HG02973 (cell line): ENCODE measurements around the gene CIRBP.
"Not testable (repeated sequence)": the region's sequence is repeated elsewhere in the genome, so short reads cannot be mapped to it uniquely, and the experiment has no call there.

ENCODE experiments used
- ATAC-seq: cut with Tn5 transposase; IDR thresholded peaks from one replicate; pipeline ENCODE4 v1.9.1; 2021; ENCODE audit warnings: moderate library complexity; ENCODE audit not compliant: unreplicated experiment

CIRBP gene

DNA sequence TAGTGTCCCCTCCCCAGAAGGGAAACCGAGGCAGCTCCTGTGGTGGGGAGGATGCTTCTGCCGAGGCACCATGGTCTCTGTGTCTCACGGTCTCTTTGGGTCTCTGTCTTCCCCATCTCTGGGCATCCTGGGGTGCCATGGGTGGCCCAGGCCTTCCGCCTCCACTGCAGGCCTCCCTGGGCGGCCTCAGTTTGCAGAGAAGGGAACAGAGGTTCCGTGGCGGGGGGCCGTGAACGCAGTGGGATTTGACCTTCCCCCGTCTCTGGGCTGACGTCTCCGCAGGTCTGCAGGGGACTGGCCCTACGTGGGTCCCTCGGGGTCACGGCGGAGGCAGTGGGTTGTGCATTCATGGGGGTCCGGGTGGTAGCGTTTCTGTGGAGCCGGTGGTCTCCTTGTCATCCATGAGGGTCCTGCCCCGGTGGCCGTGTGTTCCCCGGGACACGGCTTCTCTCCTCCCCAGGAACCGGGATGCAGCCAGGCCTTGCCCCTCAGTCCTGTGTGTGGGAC lies 21.1 kb downstream of the CIRBP start:
- ATAC-seq = no peak

DNA sequence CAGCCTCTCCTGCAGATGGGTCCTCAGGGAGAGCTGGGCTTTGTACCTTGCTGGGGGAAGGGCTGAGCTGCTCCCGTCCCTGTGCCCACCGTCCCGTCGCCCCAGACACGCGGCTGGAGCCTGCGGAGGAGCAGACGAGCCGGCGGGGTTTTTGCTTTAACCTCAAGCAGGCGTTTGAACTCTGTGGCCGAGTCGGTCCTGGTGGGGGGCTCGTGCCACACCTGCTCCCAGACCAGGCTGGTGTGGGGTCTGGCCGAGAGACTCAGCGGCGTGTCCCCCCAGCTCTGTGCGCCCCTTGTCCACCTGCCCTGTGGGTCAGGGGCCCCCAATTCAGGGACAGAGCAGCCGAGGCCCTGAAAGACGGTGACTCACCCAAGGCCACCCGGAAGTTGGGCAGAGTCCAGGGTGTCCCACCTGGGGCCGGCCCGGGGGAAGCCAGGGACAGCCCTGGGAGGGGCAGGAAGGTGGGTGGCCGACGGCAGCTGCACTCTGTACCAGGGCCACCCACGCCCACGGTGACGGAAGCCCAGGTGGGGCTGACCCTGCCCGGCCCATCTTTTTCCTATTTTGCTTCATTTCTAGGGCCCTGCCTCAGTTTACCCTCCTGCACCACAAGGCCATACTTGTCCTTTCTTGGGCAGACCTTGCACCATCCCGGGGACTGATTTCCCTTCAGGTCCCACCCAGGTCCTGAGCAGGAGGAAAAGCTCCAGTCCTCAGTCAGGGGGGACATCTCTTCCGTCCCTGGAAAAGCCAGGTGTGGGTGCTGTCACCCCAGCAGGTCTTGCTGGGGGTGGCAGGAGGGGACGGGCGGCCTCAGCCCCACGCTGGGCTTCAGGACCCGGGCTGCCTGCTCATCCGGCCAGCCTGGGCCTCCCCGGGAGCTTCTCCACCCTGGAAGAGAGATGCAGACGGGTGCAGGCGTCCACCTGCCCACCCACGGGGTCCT lies 21.8 kb downstream of the CIRBP start:
- no peak for ATAC-seq

- no peak for ATAC-seq
Observed at GRCh38 chr19:1291761-1292418, 22.8 kb downstream of the CIRBP start.

DNA sequence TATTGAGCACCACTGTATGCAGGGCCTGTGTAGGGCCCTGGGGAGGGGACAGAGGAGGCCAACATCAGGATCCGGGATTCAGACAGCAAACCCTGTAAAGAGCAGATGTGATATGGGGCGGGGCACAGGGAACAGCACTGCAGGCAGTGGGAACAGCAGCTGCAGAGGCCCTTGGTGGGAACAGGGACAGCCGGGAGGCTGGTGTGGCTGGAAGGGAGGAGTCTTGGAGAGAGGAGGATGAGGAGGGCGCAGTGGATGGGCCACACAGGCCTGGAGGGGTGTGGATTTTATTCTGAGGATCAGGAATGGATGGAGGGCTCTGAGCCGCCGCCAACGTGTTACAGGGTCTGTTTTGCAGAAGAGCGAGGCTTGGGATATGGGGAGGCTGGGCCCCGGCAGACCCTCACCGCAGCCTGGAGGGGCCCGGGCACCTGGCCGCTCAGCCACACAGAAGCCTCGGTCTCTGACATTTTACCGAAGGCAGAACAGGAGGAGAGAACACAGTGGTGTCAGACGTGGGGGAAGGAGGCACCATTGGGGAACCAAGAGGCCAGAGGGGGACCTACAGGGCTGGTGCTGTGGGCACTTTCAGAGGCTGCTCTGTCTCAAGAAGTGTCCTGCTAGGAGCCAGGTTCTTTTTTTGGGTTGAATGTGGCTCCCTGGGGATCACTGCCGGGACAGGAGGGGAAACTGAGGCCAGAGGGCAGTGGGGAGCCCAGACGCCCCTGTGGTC lies 23.5 kb downstream of the CIRBP start:
- ATAC-seq = no peak

- ATAC-seq = no peak
Observed at GRCh38 chr19:1293782-1294604, 24.9 kb downstream of the CIRBP start.

GRCh38 chr19:1294688-1295087 lies 25.6 kb downstream of the CIRBP start:
- ATAC-seq = no peak

GRCh38 chr19:1295169-1296012 lies 26.3 kb downstream of the CIRBP start:
- no peak for ATAC-seq

- no peak for ATAC-seq
Observed at GRCh38 chr19:1296078-1296477, 26.9 kb downstream of the CIRBP start.

- ATAC-seq = no peak
Observed at GRCh38 chr19:1296575-1297271, 27.6 kb downstream of the CIRBP start.

DNA sequence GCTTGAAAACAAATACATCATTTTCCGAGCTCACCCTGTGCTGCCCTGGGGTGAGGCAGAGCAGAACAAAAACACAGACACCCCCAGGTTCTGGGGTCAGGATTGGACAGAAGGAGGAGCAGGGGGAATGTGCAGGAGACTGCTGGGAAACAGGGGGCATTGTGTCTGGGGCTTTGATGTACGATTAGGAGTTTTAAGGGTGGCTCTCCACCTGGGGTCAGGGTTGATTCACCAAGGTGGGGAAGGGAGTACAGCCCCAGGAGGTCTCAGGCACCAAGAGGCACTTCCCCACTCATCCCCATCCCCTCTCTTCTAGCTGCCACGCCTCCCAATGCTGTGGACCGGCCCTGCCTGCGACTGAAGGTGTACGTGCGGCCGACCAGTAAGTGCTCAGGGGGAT lies 29.1 kb downstream of the CIRBP start:
- no peak for ATAC-seq

DNA sequence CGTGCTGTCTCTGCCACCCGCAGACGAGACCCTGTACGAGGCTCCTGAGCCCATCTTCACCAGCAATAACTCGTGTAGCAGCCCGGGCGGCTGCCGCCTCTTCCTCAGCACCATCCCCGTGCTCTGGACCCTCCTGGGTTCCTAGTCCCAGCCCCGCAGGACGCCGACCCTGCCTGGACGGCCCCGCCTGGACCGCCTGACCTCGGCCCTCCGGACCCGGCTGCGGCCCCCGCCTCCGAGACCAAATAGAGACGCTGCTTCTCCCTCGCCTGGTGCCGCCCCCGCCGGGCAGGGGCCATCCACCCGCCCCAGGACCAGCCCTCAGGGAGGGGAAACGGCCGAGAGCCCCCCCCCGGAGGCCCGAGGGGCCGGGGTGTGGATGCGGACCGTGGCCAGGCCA lies 30.7 kb downstream of the CIRBP start:
- ATAC-seq = no peak

DNA sequence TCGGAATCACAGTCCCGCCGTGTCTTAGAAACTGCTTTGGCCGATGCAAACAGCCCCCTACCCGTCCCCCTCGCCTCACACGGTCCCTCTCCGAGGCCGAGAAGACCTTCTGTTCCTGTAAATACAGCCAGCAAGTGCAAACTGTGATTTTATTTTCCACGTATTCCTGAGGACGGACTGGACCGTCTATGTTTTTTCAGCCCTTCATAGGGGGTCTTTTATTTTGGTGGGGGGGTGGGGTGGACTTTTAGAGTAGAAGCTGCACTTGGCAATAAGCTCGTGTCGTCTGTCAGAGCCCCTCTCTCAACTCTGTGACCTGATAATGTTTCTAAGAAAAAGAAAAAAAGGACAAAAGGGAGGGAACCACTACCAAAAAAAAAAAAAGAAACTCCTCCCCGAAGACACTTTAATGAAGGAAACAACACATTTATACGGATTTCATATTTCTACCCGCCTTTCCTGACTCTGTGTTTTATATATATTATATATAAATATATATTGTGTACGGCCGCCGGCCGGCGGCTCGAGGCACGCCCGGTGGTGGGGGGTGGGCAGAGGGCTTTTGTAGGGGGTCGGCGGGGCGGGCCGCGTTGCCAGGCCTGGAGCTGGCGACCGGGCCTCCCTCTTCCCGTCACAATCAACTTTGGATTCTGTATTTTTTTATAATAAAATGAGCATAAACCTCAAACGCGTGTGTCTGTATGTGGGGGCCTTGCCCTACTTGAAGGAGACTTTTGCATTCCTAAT lies 31.8 kb downstream of the CIRBP start:
- ATAC-seq = no peak

DNA sequence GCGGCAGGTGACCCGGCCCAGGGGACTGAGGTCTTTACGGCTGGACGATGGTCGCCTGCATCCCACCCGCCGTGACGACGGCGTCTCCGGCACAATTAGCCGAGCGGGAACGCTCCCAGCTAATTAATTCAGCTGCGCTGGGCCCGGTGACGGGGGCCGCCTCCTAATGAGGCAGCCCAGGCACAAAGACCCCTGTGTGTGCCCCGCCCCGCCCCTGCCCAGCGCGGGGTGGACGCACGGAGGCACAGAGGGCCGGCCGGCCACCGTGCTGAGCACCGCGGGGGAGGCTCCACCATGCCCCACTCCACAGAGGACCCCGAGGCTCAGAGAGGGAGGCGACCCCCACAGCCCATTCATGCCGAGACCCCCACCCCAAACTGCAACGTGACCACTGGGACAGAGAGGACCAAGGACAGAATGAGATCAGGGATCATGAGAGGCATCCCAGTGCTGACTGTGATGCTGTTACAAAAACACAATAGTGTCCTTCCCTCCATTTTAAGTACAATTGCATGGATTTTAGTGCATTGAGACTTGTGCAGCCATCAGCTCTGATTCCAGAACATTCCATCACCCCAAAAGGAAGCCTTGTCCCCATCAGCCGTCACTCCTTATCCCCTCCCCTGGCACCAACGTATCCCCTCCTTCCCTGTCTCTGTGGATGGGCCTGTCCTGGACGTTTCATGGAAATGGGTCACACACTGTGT lies 33.6 kb downstream of the CIRBP start:
- ATAC-seq = no peak

GRCh38 chr19:1304197-1304924 lies 35.2 kb downstream of the CIRBP start:
- no peak for ATAC-seq

DNA sequence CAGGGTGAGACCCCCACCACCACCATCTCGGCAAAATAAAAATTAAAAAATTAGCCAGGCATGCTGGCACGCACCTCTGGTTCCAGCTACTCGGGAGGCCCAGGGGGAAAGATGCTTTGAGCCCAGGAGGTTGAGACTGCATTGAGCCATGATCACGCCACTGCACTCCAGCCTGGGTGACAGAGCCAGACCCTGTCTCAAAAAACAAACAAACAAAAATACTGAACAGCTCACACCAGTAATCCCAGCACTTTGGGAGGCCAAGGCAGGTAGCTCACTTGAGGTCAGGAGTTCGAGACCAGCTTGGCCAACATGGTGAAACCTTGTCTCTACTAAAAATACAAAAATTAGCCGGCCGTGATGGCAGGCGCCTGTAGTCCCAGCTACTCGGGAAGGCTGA lies 36.2 kb downstream of the CIRBP start:
- not testable (repeated sequence) for ATAC-seq

DNA sequence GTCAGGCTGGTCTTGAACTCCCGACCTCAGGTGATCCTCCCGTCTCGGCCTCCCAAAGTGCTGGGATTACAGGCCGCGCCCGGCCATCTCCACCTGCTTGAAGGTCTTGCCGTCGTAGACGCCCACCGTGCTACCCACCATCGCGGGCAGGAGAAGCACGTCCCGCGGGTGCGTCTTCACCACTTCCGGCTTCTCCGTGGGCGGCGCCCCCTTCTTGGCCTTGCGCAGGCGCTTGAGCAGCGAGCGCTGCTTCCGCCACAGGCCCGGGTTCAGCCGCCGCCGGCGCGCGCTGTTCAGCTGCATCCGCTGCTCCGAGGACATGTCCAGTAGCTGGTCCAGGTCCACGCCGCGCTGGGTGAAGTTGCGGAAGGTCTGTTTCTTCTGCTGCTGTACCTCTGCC lies 38.2 kb downstream of the CIRBP start:
- ATAC-seq = no peak

DNA sequence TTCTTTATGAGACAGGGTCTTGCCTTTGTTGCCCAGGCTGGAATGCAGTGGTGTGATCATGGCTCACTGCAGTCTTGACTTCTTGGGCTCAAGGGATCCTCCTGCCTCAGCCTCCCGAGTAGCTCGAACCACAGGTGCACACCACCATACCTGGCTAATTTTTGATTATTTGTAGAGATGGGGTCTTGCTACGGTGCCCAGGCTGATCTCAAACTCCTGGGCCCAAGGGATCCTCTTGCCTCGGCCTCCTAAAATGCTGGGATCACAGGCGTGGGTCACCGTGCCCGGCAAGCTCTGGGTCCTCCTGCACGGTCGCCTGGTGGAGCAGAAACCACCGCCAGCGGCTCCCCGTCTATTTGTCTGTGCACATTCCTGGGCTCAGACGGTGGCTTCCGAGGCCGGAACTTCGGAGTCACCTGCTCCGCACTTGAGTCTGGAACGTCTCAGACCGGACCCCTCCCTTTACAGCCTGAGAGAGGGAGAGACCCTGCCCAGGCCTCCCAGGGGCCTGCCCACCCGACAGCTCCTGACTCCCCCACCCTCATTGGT lies 38.7 kb downstream of the CIRBP start:
- ATAC-seq = no peak
